ENCODE measurements around the gene AASDH.

The AASDH gene

DNA sequence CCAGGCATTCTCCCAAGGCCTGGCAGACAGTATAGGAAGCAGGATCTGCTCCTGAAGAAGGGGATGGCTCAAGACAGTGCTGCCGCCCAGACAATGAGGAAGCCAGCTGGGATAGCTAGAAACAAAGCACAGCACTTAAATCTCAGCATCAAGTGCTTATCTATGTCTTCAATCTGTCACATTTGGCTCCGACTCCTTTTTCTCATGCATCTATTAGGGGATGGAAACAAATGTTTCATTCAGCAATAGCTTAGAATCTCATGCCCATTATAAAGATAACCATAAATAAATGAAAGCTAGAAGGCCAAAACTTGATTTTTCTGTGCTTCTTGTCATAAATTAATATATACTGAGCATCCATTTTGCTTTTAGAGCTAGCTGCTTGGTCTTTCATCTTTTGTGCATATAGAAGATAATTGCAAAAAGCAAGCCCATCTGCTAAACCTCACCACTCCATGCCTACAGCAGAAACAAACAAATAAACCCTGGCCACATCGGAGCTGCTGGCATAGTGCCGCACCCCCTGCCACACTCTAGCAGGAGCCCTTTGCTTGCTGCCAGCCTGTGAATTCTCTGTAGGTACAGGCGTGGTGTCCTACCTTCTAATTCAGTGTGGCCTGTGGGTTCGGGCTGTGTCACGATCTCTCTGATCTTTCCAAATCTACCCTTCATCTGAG lies 75.9 kb downstream of the AASDH start:
- peaks cover 3% of the 10 kb centered on the region for H3K27me3 Mint-ChIP-seq (ENCODE audit: low read depth, poor library complexity)
- peaks cover 93% of the 10 kb centered on the region for H3K36me3 Mint-ChIP-seq (ENCODE audit: low read depth)
- DNase-seq, result no peak
- no peak for TF ChIP-seq CTCF (IDR thresholded peaks at IDR 0.05)
- H3K4me3 Mint-ChIP-seq, result no peak overlapping the region
- no peaks in the 10 kb centered on the region for H3K9me3 Mint-ChIP-seq
- peak overlapping the region; percentile 68 for H3K27ac Mint-ChIP-seq
- peaks cover 15% of the 10 kb centered on the region for H3K4me1 Mint-ChIP-seq

DNA sequence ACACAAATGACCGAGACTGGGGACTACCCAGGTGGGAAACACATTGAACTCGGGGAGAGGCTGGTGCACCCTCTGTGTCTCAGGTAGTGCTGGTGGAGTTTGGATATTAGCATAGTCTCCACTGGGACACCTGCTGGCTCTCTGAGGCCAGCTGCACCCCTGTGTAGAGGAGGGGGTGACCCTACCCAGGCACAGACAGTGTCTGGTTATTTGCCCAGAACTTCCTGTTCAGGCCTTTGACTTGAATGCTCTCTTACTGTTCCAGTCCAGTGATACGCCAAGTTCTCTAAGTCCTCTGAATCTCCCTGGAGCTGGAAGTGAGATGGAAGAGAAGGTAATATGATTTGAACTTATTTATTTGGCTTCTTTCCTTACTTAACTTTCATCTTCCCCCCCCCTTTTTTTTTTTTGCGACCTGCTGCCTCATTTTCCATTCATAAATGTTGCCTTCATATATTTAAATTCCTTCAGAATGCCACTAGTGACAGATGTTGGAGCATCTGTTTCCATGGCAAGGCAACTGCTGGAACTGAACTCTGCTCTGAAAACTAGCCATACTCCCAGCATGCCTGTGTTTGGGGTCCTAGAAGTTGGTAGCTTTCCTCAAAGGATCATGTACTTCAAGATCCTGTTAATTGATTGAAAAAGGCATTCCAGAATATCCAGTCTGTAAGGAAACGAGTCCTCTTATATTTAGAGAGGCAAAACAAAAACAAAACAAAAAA lies 76.7 kb downstream of the AASDH start:
- H3K4me3 Mint-ChIP-seq, result no peak overlapping the region

DNA sequence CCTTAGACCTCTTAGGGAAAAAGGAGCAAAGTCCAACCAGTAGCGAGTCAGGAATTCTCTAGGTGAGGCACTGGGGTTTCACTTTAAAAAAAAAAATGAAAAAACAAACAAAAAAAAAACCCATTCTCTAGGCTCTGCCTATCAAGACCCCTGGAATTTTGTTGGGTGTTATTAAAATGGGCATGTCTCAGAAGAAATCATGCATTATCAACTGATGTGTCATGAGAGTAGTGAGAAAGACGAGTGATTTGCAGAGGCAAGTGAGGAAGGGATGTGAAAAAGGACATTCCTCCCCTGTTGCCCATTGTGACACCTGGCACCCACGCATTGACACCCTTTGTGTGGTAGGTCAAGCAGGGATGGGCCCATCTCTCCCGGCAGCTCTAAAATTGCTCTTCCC lies 78.9 kb downstream of the AASDH start:
- Mint-ChIP-seq H3K27me3 (ENCODE audit: low read depth, poor library complexity) (peaks cover 3% of the 10 kb centered on the region), H3K9me3 (no peaks in the 10 kb centered on the region), H3K4me1 (peaks cover 24% of the 10 kb centered on the region), H3K36me3 (ENCODE audit: low read depth) (peaks cover 75% of the 10 kb centered on the region), H3K27ac (no peak overlapping the region), H3K4me3 (no peak overlapping the region)
- no peak for TF ChIP-seq CTCF (IDR thresholded peaks at IDR 0.05)
- no peak for DNase-seq

More for the DNA sequence above, 76.7 kb downstream of the AASDH start:
- peaks cover 3% of the 10 kb centered on the region for H3K27me3 Mint-ChIP-seq (ENCODE audit: low read depth, poor library complexity)
- H3K27ac Mint-ChIP-seq, result peak overlapping the region; percentile 85
- TF ChIP-seq CTCF (IDR thresholded peaks at IDR 0.05), result no peak
- no peaks in the 10 kb centered on the region for H3K9me3 Mint-ChIP-seq
- H3K4me1 Mint-ChIP-seq, result peaks cover 16% of the 10 kb centered on the region
- no peak for DNase-seq
- H3K36me3 Mint-ChIP-seq (ENCODE audit: low read depth), result peaks cover 90% of the 10 kb centered on the region

GRCh38 chr4:56307423-56307822 lies 79.9 kb downstream of the AASDH start:
- no peak for DNase-seq
- Mint-ChIP-seq H3K27me3 (ENCODE audit: low read depth, poor library complexity) (peaks cover 3% of the 10 kb centered on the region), H3K9me3 (no peaks in the 10 kb centered on the region), H3K4me3 (no peak overlapping the region), H3K36me3 (ENCODE audit: low read depth) (peaks cover 65% of the 10 kb centered on the region), H3K4me1 (peaks cover 24% of the 10 kb centered on the region), H3K27ac (peak overlapping the region; percentile 70)
- TF ChIP-seq CTCF (IDR thresholded peaks at IDR 0.05), result no peak

DNA sequence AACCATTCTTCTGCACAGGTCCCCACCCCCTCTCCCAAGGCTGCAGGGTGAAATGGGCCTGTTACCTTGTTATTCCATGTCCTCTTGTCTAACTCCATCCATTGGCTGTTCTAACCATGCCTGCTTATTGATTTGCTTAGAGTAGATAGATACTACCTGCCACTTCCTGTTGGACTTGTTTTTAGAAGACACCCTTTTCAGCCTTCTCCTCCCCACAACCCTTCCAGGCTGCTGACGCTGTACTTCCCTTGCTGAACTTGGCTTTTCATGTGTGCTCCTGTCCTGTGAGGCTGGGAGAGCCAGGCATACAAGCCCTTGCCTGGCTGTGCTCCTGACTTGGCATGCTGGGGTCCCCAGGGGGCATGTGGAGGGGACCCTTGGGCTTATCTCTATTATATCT lies 81.9 kb downstream of the AASDH start:
- H3K36me3 Mint-ChIP-seq (ENCODE audit: low read depth), result peaks cover 45% of the 10 kb centered on the region
- no peaks in the 10 kb centered on the region for H3K9me3 Mint-ChIP-seq

More for the DNA sequence above, 81.9 kb downstream of the AASDH start:
- H3K27ac Mint-ChIP-seq, result no peak overlapping the region
- H3K27me3 Mint-ChIP-seq (ENCODE audit: low read depth, poor library complexity), result peaks cover 3% of the 10 kb centered on the region
- H3K4me1 Mint-ChIP-seq, result peaks cover 40% of the 10 kb centered on the region
- TF ChIP-seq CTCF (IDR thresholded peaks at IDR 0.05), result no peak
- no peak overlapping the region for H3K4me3 Mint-ChIP-seq
- DNase-seq, result no peak
